HG02759 (cell line): ENCODE results near the gene CBX1.
"Not testable (repeated sequence)": the region's sequence is repeated elsewhere in the genome, so short reads cannot be mapped to it uniquely, and the experiment has no call there.

Experiments used
- ATAC-seq: cut with Tn5 transposase; IDR thresholded peaks from one replicate; pipeline ENCODE4 v1.9.1; 2021; ENCODE audit warnings: mild to moderate bottlenecking, moderate library complexity; ENCODE audit not compliant: unreplicated experiment

The CBX1 gene

DNA sequence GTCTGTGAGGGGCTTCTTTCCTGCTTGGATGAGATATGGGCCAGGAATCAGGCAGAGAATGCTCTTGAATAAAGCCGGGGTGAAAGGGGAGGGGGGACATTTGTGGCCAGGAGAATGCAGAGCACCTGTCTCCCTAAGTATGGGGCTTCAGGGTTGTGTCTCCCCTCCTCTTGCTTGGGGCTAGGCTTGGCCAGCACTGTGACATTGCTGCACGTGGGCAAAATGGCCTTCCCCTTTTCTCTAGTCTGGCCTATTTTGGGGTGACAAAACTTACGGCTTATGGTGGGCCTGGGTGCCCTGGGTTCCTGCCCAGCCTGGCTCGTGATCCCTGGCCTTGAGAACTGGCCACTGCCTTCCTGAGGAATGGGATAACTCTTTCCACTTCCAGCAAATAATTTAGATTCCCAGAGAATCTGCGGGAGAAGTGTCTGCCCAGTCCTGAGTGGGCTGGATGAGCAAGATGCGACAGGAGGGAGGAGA lies 47.5 kb downstream of the CBX1 start:
- no peak for ATAC-seq

- no peak for ATAC-seq
These were observed 48.1 kb downstream of the CBX1 start for GRCh38 chr17:48052956-48053757.

DNA sequence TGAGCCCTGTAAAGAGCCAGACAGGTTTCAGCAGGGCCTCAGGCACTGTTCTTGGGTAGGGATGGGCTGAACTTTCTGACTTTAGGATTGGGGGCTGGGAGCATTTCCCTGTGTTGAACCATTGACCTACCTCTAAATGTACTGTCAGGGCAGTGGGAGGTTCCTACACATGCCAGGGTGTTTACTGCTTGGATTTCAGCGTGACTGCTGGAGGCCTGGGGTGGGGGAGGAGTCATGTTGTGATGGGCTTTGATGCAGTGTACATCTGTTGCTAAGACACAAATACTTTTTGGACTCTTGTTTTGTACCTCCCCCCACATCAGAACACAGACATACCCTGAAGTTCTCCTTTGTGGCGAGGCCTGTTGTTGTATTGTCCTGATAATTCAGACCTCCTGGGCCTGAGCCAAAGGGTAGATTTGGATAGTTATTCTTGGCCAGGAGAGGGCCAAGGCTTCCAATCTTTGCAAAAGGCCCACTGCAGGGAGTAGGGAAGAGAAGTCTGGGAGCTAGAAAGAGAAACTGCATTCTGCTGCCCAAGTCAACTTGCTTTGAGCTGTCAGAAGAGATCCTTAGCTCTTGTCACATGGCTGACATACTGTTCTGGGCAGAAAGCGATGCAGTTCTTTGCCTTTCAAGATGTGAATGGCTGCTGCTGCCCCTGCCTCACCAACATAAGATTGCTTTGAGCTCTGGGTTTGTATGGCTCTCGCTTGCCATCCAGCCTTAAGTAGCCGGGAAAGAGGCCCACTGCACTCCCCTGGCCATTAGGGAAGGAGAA lies 49.4 kb downstream of the CBX1 start:
- ATAC-seq: no peak

- no peak for ATAC-seq
These were observed 50.0 kb downstream of the CBX1 start for GRCh38 chr17:48051283-48051682.

- ATAC-seq: peak; percentile 41
These were observed 52.7 kb downstream of the CBX1 start for GRCh38 chr17:48048384-48049126.

DNA sequence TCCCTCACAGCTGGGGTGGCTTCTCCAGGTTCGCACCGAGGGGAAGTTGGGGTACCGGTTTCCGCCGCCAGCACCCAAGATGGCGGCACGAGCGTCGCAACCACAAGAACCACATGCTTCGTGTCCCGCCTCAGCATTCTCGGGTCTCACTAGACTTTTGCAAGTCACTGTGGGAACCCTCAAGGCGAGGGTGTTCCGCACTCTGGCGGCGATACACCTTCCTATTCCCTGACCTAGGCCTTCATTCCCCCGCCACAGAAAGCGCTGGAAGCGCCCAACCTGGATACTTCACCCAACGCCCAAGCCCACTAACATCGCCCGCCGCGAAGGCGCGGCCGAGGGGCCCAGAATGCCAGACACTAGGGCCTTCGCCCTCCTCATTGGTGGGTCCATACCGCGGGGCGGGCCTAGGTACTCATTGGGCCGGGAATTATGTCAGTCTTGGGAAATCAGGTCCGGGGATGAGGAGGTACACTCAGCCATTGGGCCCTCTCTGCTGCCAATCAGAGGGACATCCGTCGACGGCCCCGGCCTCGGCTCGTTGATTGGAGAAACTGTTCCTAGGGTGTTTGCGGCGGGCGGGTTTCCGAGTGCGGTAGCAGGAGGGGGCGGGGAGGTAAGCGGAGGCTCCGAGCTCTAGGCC lies 53.4 kb downstream of the CBX1 start, which contains the start of gene NFE2L1:
Gene NFE2L1, plus strand, starts transcription at position 619 of the 643 bp plus-strand sequence. CDS start 2,760 bp downstream, outside the sequence.
- ATAC-seq: peak; percentile 92

- no peak for ATAC-seq
These were observed 54.1 kb downstream of the CBX1 start for GRCh38 chr17:48047113-48047740.

DNA sequence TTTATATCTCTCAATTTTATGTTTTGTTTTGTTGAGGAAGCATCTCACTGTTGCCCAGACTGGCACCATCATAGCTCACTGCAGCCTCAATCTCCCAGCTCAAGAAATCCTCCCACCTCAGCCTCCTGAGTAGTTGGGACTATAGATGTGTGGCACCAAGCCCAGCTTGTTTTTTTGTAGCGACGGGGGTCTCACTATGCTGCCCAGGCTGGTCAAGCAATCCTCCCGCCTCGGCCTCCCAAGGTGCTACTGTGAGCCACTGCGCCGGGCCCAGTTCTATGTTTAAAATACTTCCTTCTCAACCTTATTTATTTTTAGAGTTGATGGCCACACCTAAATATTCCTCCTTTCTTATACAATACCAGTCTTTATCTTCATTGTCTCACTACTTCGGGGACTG lies 55.0 kb downstream of the CBX1 start:
- ATAC-seq: no peak

DNA sequence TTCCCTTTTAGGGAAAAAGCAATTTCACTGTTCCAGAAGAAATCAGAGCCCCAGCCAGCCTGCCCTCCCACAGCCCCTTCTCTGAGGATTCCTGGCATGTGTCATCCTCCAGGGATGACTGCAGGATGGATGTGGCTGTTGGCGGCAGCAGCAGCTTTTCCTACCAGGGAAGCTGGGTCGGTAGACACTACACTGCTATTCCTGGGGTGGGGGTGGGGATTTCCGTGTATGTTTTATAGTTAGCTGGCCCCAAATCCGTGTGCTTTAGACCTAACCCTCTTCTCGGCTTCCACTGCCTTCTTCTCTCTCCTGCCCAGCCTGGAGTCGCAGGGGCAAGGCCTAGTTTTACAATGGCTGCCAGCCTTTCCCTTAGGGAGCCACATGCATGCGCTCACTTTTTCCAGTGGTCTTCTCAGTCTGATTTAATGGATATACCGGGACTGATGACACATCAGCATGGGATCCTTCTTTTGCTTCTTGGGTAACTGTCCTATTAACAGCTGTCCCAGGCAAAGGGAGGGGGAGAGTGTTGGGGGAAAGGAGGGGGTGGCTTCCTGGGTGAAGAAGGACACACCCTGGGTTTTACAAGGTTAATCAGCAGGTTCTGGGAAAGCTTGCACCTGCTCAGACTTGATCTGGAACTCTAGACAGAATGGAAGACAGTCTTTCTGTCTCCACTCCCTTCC lies 55.8 kb downstream of the CBX1 start:
- no peak for ATAC-seq

DNA sequence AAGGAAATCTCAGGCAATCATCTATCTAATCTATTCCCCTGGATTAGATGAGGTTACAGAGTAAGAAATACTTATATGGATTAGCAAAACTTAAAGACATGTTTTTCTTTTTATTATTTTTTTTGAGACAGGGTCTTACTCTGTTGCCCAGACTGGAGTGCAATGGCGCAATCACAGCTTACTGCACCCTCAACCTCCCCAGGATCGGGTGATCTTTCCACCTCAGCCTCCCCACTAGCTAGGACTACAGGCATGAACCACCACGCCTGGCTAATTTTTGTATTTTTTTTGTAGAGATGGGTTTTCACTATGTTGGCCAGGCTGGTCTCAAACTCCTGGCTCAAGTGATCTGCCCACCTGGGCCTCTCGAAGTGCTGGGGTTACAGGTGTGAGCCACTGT lies 56.4 kb downstream of the CBX1 start:
- no peak for ATAC-seq

GRCh38 chr17:48043176-48043575 lies 58.1 kb downstream of the CBX1 start:
- ATAC-seq: no peak

DNA sequence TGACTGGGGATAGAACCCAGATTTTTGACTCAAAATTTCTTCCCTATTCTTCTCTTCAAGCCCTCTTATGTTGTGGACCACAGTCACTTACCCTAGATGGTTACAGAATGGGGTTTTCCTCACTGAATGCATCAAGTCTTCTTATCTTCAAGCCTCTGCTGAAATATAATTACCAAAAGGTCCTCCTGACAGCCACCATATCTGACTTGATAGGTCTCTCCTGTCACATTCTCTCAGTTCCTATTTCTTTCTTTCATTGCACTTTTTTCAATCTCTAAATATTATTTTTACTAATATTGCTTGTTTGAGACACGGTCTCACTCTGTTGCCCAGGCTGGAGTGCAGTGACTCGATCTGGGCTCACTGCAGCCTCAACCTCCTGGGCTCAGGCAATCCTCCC lies 62.6 kb downstream of the CBX1 start:
- ATAC-seq: no peak

DNA sequence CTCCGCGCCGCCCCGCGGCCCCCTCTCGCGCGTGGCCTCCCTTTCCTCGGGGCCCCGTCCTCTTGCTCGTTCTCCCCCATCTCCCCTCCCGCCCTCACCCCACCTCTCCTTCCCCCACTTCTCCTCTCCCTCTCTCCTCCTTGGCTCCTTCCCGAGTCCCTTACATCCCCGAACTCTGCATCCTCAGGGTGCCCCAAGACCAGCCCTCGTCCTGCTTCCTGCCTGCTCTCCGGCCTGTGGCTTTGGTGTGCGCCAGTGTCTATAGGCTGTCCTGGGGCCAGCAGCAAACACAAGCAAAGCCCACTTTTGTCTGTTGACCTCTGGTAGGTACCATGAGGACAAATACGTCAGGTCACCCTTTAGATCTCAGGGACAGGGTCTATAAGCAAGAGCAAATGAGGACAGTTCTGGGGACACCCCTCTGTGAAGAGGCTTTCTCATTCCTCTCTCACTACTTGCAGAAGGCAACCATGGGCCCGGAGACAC lies 63.4 kb downstream of the CBX1 start:
- no peak for ATAC-seq

- ATAC-seq: peak; percentile 69
These were observed 64.0 kb downstream of the CBX1 start, which contains the start of gene COPZ2 for GRCh38 chr17:48037036-48037837. COPZ2 (minus strand) TSS chr17:48037797; CDS start chr17:48037777, 20 bp downstream.

- no peak for ATAC-seq
These were observed 64.6 kb downstream of the CBX1 start for GRCh38 chr17:48036693-48037035.

DNA sequence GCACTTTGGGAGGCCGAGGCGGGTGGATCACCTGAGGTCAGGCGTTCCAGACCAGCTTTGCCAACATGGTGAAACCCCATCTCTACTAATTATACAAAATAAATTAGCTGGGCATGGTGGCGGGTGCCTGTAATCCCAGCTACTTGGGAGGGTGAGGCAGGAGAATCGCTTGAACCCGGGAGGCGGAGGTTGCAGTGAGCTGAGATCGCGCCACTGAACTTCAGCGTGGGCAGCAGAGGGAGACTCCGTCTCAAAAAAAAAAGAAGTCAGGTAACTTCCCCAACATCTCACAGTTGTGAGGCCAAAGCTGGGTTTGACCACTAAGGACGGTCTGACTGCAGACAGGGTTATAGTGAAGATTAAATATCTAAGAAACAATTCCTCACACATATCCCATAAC lies 66.5 kb downstream of the CBX1 start:
- ATAC-seq: not testable (repeated sequence)

DNA sequence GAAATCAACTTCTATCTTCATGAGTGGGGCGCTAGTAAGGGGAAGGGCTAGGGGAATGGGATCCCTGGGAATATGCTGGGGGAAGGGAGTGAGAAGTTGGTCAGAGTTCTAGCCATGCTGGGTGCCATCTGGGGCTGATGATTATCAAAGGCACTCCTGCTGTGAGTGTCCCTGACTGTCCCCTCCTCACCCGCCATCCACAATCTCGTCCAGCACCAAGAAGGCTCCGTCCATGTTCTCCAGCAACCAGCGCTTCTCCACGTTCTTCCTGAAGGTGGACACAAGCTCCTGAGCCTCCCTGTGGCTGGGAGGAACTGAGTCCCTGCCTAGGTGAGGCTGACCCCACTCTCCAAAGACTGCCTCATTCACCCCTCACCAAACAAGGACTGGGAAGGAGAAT lies 69.3 kb downstream of the CBX1 start:
- ATAC-seq: no peak

DNA sequence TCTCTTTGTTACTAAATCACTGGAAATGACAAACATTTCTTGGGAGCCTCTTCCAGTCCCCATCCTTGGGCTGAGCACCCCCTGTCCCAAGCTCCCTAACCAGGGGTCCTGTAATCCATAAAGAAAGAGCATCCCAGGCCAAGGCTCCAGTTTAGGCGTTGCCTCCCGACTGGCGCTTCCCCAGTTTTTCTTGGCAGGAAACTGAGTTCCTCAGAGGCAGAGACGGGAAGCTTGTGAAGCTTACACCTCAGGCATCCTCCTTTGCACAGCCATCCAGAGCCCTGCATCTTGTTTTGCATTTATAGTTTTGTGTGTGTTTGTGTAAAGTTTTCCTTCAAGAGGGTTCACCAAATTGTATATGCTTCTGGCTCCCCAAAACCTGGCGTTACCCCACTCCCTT lies 70.7 kb downstream of the CBX1 start:
- ATAC-seq: no peak

- no peak for ATAC-seq
These were observed 72.5 kb downstream of the CBX1 start for GRCh38 chr17:48028736-48029135.
